ENCODE data around the gene RACK1. TPM values are rescaled to one million over a fixed set of nuclear protein-coding genes. Genes with fewer than 3 reads are reported as not detected.
A peak's percentile ranks its signal among the peaks of the same experiment; 100 is the strongest.

Gene RACK1
- total and polyA plus RNA-seq, 2 of the 13 experiments (the other 11 are each of a cell fraction or from before 2014, with no cell fraction given) = 2,514 to 6,141 TPM

- TF ChIP-seq ZNF430 (CRISPR knock-in tag; IDR thresholded peaks at IDR 0.05) (no peak), POLR2G (IDR thresholded peaks at IDR 0.05; ENCODE audit: low read depth, low read length) (no peak; the same call in 1 of the 2 replicates), FIP1L1 (IDR thresholded peaks at IDR 0.05; ENCODE audit: borderline replicate concordance, insufficient read depth, low read depth, low read length) (no peak), ZNF639 (CRISPR knock-in tag; conservative IDR thresholded peaks at IDR 0.05) (no peak), AFF4 (CRISPR knock-in tag; IDR thresholded peaks at IDR 0.05) (no peak), ATF1 (CRISPR knock-in tag; IDR thresholded peaks at IDR 0.05) (no peak), ZNF775 (CRISPR knock-in tag; IDR thresholded peaks at IDR 0.05; ENCODE audit: borderline replicate concordance) (no peak), WIZ (CRISPR knock-in tag; IDR thresholded peaks at IDR 0.05) (no peak), MYPOP (CRISPR knock-in tag; IDR thresholded peaks at IDR 0.05) (0 out of 2 replicates have a peak, but pooled peaks have one; percentile 16), HNF1B (CRISPR knock-in tag; IDR thresholded peaks at IDR 0.05) (no peak), DR1 (CRISPR knock-in tag; IDR thresholded peaks at IDR 0.05) (no peak), NBN (conservative IDR thresholded peaks at IDR 0.05) (no peak), HBP1 (CRISPR knock-in tag; IDR thresholded peaks at IDR 0.05; ENCODE audit: low read depth) (peak; percentile 43; the same call in 1 of the 2 replicates), MED13 (CRISPR knock-in tag; IDR thresholded peaks at IDR 0.05) (no peak), ZMYM4 (CRISPR knock-in tag; IDR thresholded peaks at IDR 0.05) (no peak), CREB1 (IDR thresholded peaks at IDR 0.05) (no peak), CREB1 (CRISPR knock-in tag; IDR thresholded peaks at IDR 0.05) (no peak), ATF2 (CRISPR knock-in tag; IDR thresholded peaks at IDR 0.05) (0 out of 2 replicates have a peak, but pooled peaks have one; percentile 45), KLF16 (CRISPR knock-in tag; IDR thresholded peaks at IDR 0.05) (0 out of 4 replicates have a peak, but pooled peaks of 1 of the 2 experiments have one; percentile 49)
Observed at GRCh38 chr5:181241393-181241975, 2.2 kb downstream of the RACK1 start (continued).

Measured in HepG2 (cell line).